ENCODE measurements around the gene SLC25A13.

- TF ChIP-seq CTCF (IDR thresholded peaks at IDR 0.05; ENCODE audit: insufficient read depth, low read length), result no peak
- no peak for TF ChIP-seq POLR2AphosphoS5 (IDR thresholded peaks at IDR 0.05; ENCODE audit: low read depth)
Measured at GRCh38 chr7:96308950-96309263, 13.0 kb downstream of the SLC25A13 start.

Measured in HL-60 (cell line).